ENCODE data around the gene CIC. TPM values are rescaled to one million over a fixed set of nuclear protein-coding genes. Genes with fewer than 3 reads are reported as not detected.
A peak's percentile ranks its signal among the peaks of the same experiment; 100 is the strongest.

Gene CIC
- total RNA-seq, 1 experiment from 2014 or later, result 54.0 TPM

- Histone ChIP-seq H4K8ac (replicated peaks; ENCODE audit: insufficient read length, low read depth, low read length) (no peak overlapping the region), H2AK5ac (ENCODE audit: insufficient read length, low read length) (no peak overlapping the region), H3K56ac (ENCODE audit: insufficient read length, low read depth, low read length) (no peak overlapping the region), H3T11ph (ENCODE audit: low read length) (no peak overlapping the region), H3K4ac (ENCODE audit: low read depth, low read length) (no peak overlapping the region), H3K23me2 (ENCODE audit: insufficient read length, low read depth, low read length, poor library complexity, severe bottlenecking) (no peaks in the 10 kb centered on the region), H3K27me3 (ENCODE audit: insufficient read depth, low read length) (no peaks in the 10 kb centered on the region), H2BK120ac (ENCODE audit: low read depth, low read length, poor library complexity, severe bottlenecking) (no peak overlapping the region), H2BK15ac (ENCODE audit: low read depth, low read length) (no peak overlapping the region), H3K9me3 (ENCODE audit: control insufficient read depth, low read depth, low read length) (no peaks in the 10 kb centered on the region), H3K14ac (ENCODE audit: insufficient read depth, low read length) (no peak overlapping the region), H4K91ac (ENCODE audit: insufficient read length, low read depth, low read length) (no peak overlapping the region), H2BK20ac (ENCODE audit: low read depth, low read length, poor library complexity, severe bottlenecking) (no peak overlapping the region), H3K27ac (ENCODE audit: insufficient read length, low read depth, low read length) (no peak overlapping the region), H4K5ac (ENCODE audit: insufficient read length, low read depth, low read length) (no peak overlapping the region), H2AFZ (ENCODE audit: low read length) (no peak overlapping the region), H4K20me1 (ENCODE audit: control insufficient read depth, insufficient read depth, insufficient read length) (no peaks in the 10 kb centered on the region), H3K18ac (ENCODE audit: insufficient read length, low read depth, low read length) (no peak overlapping the region), H3K79me1 (ENCODE audit: insufficient read depth, low read depth, low read length, poor library complexity, severe bottlenecking) (no peaks in the 10 kb centered on the region), H3K4me2 (ENCODE audit: insufficient read depth, insufficient read length, low read length) (no peak overlapping the region), H3K23ac (ENCODE audit: insufficient read length, low read depth, low read length) (no peak overlapping the region), H3K4me1 (ENCODE audit: insufficient read depth, low read length) (no peaks in the 10 kb centered on the region), H3K9ac (ENCODE audit: extremely low read depth, insufficient read length, low read length) (no peak overlapping the region), H3K79me2 (ENCODE audit: insufficient read depth, low read length) (peaks cover 2% of the 10 kb centered on the region; the same call in 1 of the 2 replicates), H2BK12ac (ENCODE audit: insufficient read length, low read depth, low read length) (no peak overlapping the region), H2BK5ac (ENCODE audit: insufficient read length, low read length) (no peak overlapping the region)
- H3K27me3 Mint-ChIP-seq (ENCODE audit: low read depth), result no peaks in the 10 kb centered on the region
- H3K36me3 Mint-ChIP-seq (ENCODE audit: insufficient read depth in 1 of 3, low read depth in 3 of 3), result peaks cover 39 to 90% (median 83%) of the 10 kb centered on the region in 3 experiments; a peak in 6 of 7 replicates
- no peak for TF ChIP-seq CTCF (conservative IDR thresholded peaks at IDR 0.05)
- peak overlapping the region in 1 of 2 experiments; percentile 4; a peak in 1 of 5 replicates for H3K4me3 Mint-ChIP-seq
- no peak for DNase-seq
- H3K4me1 Mint-ChIP-seq, result peaks cover 0 to 5% of the 10 kb centered on the region in 2 experiments; a peak in 1 of 4 replicates
- no peaks in the 10 kb centered on the region for H3K9me3 Mint-ChIP-seq
- WGBS (ENCODE audit: extremely low coverage, insufficient read length, low lambda C conversion rate), result no CpG with 5 or more reads among the region's 4 CpGs
- 0 out of 7 replicates have a peak overlapping the region, but pooled peaks of 1 of the 3 experiments have one; percentile 3 for H3K27ac Mint-ChIP-seq
Measured at GRCh38 chr19:42228641-42229040, 40.4 kb upstream of the CIC start.
